ENCODE data around the gene RET. TPM values are rescaled to one million over a fixed set of nuclear protein-coding genes. Genes with fewer than 3 reads are reported as not detected.

The RET gene
- total and polyA plus RNA-seq, 2 of the 8 experiments (the other 6 are each of a cell fraction or from before 2014, with no cell fraction given): 6.7 to 8.4 TPM

DNA sequence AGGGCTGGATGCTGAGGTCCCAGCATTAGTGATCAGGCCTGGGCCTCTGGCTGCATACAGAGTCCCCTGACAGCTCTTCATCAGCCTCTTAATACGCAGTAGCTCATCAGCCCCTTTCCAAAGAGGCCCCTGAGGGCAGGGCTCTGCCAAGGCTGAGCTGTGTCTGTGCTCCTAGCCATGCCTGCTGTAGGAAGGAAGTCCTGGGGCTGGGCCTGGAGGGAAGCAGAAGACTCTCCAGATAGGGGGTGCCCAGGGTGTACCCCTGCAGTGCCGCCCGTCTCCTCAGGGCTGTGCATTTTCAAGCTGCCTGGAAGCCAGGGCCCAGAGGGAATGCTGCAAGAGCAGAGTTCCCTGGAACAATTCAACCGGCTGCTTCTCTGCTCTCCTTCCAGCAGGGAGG lies 7.3 kb upstream of the RET start:
- H3K23ac ChIP-seq (ENCODE audit: insufficient read length): no peak overlapping the region
- FAIRE-seq (no peak), DNase-seq (ENCODE audit: low read depth in 1 of 2, low spot score in 2 of 2) (no peak)
- no peak overlapping the region for H4K5ac ChIP-seq (ENCODE audit: insufficient read length, low read depth, low read length)
- H3K36me3 ChIP-seq (ENCODE audit: control insufficient read depth in 2 of 4, insufficient read depth in 4 of 4, low read length in 3 of 4): no peaks in the 10 kb centered on the region
- H2BK20ac ChIP-seq (ENCODE audit: low read length): no peak overlapping the region
- no peaks in the 10 kb centered on the region; a peak in 1 of 7 replicates for H3K27me3 ChIP-seq (replicated peaks in 1 of 4; ENCODE audit: control insufficient read depth in 3 of 4, extremely low read depth in 1 of 4, insufficient read depth in 3 of 4, low read length in 3 of 4)
- H3K14ac ChIP-seq (ENCODE audit: insufficient read length): no peak overlapping the region
- no peak overlapping the region for H2AFZ ChIP-seq (ENCODE audit: low read length)
- no peak overlapping the region for H2BK120ac ChIP-seq (replicated peaks; ENCODE audit: low read depth, low read length)
- peaks cover 0 to 4% (median 3%) of the 10 kb centered on the region in 4 experiments; a peak in 3 of 7 replicates for H3K4me1 ChIP-seq (replicated peaks in 1 of 4; ENCODE audit: control insufficient read depth in 3 of 4, insufficient read depth in 4 of 4, low read length in 3 of 4)
- no peak overlapping the region for H3K4me3 ChIP-seq (ENCODE audit: extremely low read depth in 1 of 4, insufficient read depth in 2 of 4, low read depth in 3 of 4, low read length in 4 of 4)
- H2BK12ac ChIP-seq (ENCODE audit: low read depth, low read length): no peak overlapping the region
- H4K8ac ChIP-seq (ENCODE audit: extremely low read depth, insufficient read depth, low read length): no peak overlapping the region; the same call in 1 of the 2 replicates
- ChIA-PET POLR2A (ENCODE audit: partially characterized antibody) (no interaction called here), CTCF (ENCODE audit: partially characterized antibody) (interaction anchor here (0.6 to 9.6 kb wide), 9 partner anchors 9 to 207 kb away, joined by 3 to 100 read pairs (median 3); partner anchors contain the start of gene RET)
- H4K91ac ChIP-seq (replicated peaks; ENCODE audit: insufficient read length, low read length): no peak overlapping the region
- H2AK5ac ChIP-seq (ENCODE audit: low read depth, low read length): no peak overlapping the region
- H3K4me2 ChIP-seq (ENCODE audit: insufficient read depth in 1 of 2, low read depth in 2 of 2, low read length in 2 of 2): no peak overlapping the region
- no peaks in the 10 kb centered on the region; the same call in 1 of the 2 replicates for H3K79me1 ChIP-seq (ENCODE audit: low read depth, low read length)
- no peak overlapping the region for H3K27ac ChIP-seq (ENCODE audit: low read depth, low read length)
- H3K18ac ChIP-seq (ENCODE audit: extremely low read depth, low read length): no peak overlapping the region
- no peak overlapping the region for H2BK15ac ChIP-seq (ENCODE audit: low read length)
- H3K56ac ChIP-seq (replicated peaks; ENCODE audit: insufficient read length, low read depth, low read length): no peak overlapping the region
- H3K79me2 ChIP-seq (ENCODE audit: control insufficient read depth in 1 of 2, insufficient read depth in 2 of 2, low read length in 2 of 2): no peaks in the 10 kb centered on the region
- H2BK5ac ChIP-seq (ENCODE audit: low read depth, low read length): no peak overlapping the region
- H3K9ac ChIP-seq (replicated peaks in 1 of 4; ENCODE audit: extremely low read depth in 1 of 4, low read depth in 3 of 4, low read length in 3 of 4): no peak overlapping the region
- H4K20me1 ChIP-seq (replicated peaks in 1 of 2; ENCODE audit: control insufficient read depth in 1 of 2, insufficient read depth in 2 of 2, low read length in 2 of 2): no peaks in the 10 kb centered on the region
- no peak overlapping the region for H3K4ac ChIP-seq (replicated peaks; ENCODE audit: insufficient read length, low read depth, low read length)
- no peaks in the 10 kb centered on the region for H3K23me2 ChIP-seq (ENCODE audit: low read depth, low read length)
- WGBS, 2 experiments (ENCODE audit: extremely low coverage in 1 of 2, insufficient coverage in 1 of 2, insufficient read length in 1 of 2, insufficient replicate concordance in 2 of 2, low coverage in 1 of 2, low lambda C conversion rate in 2 of 2, missing lambda C conversion rate in 1 of 2): 85% methylated on average over 4 of the region's 4 CpGs; no CpG with 5 or more reads in 1 of the 2 experiments
- no peaks in the 10 kb centered on the region for H3K9me3 ChIP-seq (ENCODE audit: insufficient read depth in 2 of 2, low read depth in 1 of 2, low read length in 1 of 2)
- no peak for TF ChIP-seq BRCA1 (IDR thresholded peaks at IDR 0.05; ENCODE audit: low read depth, low read length)
- TF ChIP-seq SP4 (IDR thresholded peaks at IDR 0.05; ENCODE audit: low read length): no peak
- TF ChIP-seq EZH2 (IDR thresholded peaks at IDR 0.05; ENCODE audit: low read depth, low read length, severe bottlenecking): no peak
- TF ChIP-seq EP300 (IDR thresholded peaks at IDR 0.05; ENCODE audit: borderline replicate concordance in 1 of 2, low read depth in 2 of 2, low read length in 2 of 2): no peak
- no peak for TF ChIP-seq HDAC6 (IDR thresholded peaks at IDR 0.05; ENCODE audit: low read depth, low read length)
- no peak for TF ChIP-seq CHD1 (IDR thresholded peaks at IDR 0.05; ENCODE audit: low read depth, low read length)
- no peak for TF ChIP-seq TAF7 (optimal IDR thresholded peaks at IDR 0.05; ENCODE audit: borderline replicate concordance, low read depth, low read length)
- no peak for TF ChIP-seq HDAC2 (IDR thresholded peaks at IDR 0.05; ENCODE audit: borderline replicate concordance in 1 of 2, low read depth in 2 of 2, low read length in 2 of 2)
- TF ChIP-seq KDM4A (IDR thresholded peaks at IDR 0.05; ENCODE audit: low read depth, low read length, severe bottlenecking): no peak
- TF ChIP-seq EGR1 (IDR thresholded peaks at IDR 0.05; ENCODE audit: borderline replicate concordance, low read depth, low read length): no peak
- no peak for TF ChIP-seq RFX5 (IDR thresholded peaks at IDR 0.05; ENCODE audit: borderline replicate concordance, low read depth, low read length)
- TF ChIP-seq SAP30 (IDR thresholded peaks at IDR 0.05; ENCODE audit: insufficient read depth, insufficient replicate concordance, low read length): no peak
- no peak for TF ChIP-seq YY1 (IDR thresholded peaks at IDR 0.05; ENCODE audit: low read depth, low read length)

Data from H1 (cell line).